HL-60 (cell line): ENCODE data around the gene GRM4.

Source experiments
- POLR2AphosphoS5 ChIP-seq: IDR thresholded peaks from 2 replicates; pipeline ENCODE4 v1.6.1; 2012; ENCODE audit warnings: low read depth
- SPI1 ChIP-seq: IDR thresholded peaks from 2 replicates; pipeline ENCODE4 v1.6.1; 2012; ENCODE audit warnings: low read depth, mild to moderate bottlenecking, borderline replicate concordance
- TF ChIP-seq, protein P1 (sequence below): IDR thresholded peaks from one replicate; pipeline ENCODE4 v1.5.1; 2011; ENCODE audit warnings: low read length, control low read depth, inconsistent platforms; ENCODE audit not compliant: insufficient read depth
- TF ChIP-seq, protein P2 (sequence below): IDR thresholded peaks from 2 replicates; pipeline ENCODE4 v1.6.1; 2012; ENCODE audit warnings: low read depth; ENCODE audit not compliant: insufficient replicate concordance

DNA sequence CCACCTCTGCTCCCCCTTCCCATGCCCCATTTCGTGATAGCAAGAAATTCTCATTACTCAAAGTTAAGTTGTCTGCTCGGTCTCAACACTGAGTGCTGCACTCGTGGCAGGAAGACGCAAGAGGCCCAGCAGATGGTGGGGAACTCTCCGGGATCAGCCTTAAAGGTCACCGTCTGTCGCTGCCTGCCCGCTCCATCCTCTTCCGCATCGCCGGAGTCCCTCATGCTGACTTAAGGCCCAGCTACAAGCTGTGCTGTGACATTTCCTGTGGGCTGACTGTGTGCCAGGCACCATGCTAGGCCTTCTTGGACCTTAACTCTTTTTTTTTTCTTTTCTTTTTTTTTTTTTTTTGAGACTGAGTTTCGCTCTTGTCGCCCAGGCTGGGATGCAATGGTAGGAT is 17.8 kb downstream of the GRM4 start:
- TF ChIP-seq, protein P1, sequence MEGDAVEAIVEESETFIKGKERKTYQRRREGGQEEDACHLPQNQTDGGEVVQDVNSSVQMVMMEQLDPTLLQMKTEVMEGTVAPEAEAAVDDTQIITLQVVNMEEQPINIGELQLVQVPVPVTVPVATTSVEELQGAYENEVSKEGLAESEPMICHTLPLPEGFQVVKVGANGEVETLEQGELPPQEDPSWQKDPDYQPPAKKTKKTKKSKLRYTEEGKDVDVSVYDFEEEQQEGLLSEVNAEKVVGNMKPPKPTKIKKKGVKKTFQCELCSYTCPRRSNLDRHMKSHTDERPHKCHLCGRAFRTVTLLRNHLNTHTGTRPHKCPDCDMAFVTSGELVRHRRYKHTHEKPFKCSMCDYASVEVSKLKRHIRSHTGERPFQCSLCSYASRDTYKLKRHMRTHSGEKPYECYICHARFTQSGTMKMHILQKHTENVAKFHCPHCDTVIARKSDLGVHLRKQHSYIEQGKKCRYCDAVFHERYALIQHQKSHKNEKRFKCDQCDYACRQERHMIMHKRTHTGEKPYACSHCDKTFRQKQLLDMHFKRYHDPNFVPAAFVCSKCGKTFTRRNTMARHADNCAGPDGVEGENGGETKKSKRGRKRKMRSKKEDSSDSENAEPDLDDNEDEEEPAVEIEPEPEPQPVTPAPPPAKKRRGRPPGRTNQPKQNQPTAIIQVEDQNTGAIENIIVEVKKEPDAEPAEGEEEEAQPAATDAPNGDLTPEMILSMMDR = no peak
- TF ChIP-seq POLR2AphosphoS5 (no peak), SPI1 (no peak)
- TF ChIP-seq, protein P2, sequence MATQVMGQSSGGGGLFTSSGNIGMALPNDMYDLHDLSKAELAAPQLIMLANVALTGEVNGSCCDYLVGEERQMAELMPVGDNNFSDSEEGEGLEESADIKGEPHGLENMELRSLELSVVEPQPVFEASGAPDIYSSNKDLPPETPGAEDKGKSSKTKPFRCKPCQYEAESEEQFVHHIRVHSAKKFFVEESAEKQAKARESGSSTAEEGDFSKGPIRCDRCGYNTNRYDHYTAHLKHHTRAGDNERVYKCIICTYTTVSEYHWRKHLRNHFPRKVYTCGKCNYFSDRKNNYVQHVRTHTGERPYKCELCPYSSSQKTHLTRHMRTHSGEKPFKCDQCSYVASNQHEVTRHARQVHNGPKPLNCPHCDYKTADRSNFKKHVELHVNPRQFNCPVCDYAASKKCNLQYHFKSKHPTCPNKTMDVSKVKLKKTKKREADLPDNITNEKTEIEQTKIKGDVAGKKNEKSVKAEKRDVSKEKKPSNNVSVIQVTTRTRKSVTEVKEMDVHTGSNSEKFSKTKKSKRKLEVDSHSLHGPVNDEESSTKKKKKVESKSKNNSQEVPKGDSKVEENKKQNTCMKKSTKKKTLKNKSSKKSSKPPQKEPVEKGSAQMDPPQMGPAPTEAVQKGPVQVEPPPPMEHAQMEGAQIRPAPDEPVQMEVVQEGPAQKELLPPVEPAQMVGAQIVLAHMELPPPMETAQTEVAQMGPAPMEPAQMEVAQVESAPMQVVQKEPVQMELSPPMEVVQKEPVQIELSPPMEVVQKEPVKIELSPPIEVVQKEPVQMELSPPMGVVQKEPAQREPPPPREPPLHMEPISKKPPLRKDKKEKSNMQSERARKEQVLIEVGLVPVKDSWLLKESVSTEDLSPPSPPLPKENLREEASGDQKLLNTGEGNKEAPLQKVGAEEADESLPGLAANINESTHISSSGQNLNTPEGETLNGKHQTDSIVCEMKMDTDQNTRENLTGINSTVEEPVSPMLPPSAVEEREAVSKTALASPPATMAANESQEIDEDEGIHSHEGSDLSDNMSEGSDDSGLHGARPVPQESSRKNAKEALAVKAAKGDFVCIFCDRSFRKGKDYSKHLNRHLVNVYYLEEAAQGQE = no peak
